B cell (primary cell): Measurements from ENCODE around the gene PRICKLE3. TPM values are rescaled to one million over a fixed set of nuclear protein-coding genes. Genes with fewer than 3 reads are reported as not detected.
A peak's percentile ranks its signal among the peaks of the same experiment; 100 is the strongest.

Experiments used
- ATAC-seq: fragments of 200-7000 bp; cut with Tn5 transposase; one replicate; pipeline ENCODE4 v1.10.0; 2021; ENCODE audit warnings: low read depth, mild to moderate bottlenecking, moderate number of reproducible peaks, moderate library complexity
- CTCF ChIA-PET: fragments of 350-600 bp; sonication (Branson Sonifier 250); formaldehyde crosslinking; loops from one replicate; lab custom pipeline; 2021; ENCODE audit warnings: antibody characterized with exemption, inconsistent platforms; lab: Charles Lee
- POLR2A ChIA-PET: fragments of 350-600 bp; sonication (Branson Sonifier 250); formaldehyde crosslinking; loops from one replicate; lab custom pipeline; 2021; ENCODE audit warnings: antibody characterized with exemption; lab: Charles Lee
- DNase-seq: peaks from one replicate; pipeline ENCODE4 v3.0.0; 2013
- H2AFZ ChIP-seq: 2 replicates; pipeline ENCODE4 v1.6.1; 2012; ENCODE audit warnings: mild to moderate bottlenecking, low read depth, low read length; ENCODE audit not compliant: insufficient read depth, poor library complexity, severe bottlenecking
- H3K27ac ChIP-seq, 2 donors: 1 replicate in 1 of 2; 2 replicates in 1 of 2; pipeline ENCODE4 v1.5.1; 2012 to 2013; ENCODE audit warnings: low read length in 2 of 2, mild to moderate bottlenecking in 2 of 2, moderate library complexity in 1 of 2
- H3K27me3 ChIP-seq, 4 experiments: fragments of 200-600 bp in 1 of 4; sonication (generic) in 1 of 4; replicated peaks in 1 of 4; 1 replicate in 2 of 4; 2 replicates in 2 of 4; pipeline versions ENCODE4 v1.6.1 to v1.7.0; 2013 to 2016; ENCODE audit warnings: low read length in 3 of 4, mild to moderate bottlenecking in 2 of 4, mixed read lengths in 1 of 4, moderate library complexity in 1 of 4; ENCODE audit not compliant: insufficient read depth in 4 of 4, control insufficient read depth in 3 of 4; ENCODE audit errors: control extremely low read depth in 1 of 4
- H3K36me3 ChIP-seq, 2 experiments: replicated peaks in 1 of 2; 1 replicate in 1 of 2; 2 replicates in 1 of 2; pipeline versions ENCODE4 v1.6.1 to v1.7.1; 2013; ENCODE audit warnings: low read length in 1 of 2; ENCODE audit not compliant: insufficient read depth in 2 of 2, control insufficient read depth in 1 of 2; ENCODE audit errors: control extremely low read depth in 1 of 2, extremely low read depth in 1 of 2
- H3K4me1 ChIP-seq, 2 donors: fragments of 200-600 bp in 1 of 2; sonication (generic) in 1 of 2; 1 replicate in 1 of 2; 2 replicates in 1 of 2; pipeline versions ENCODE4 v1.5.1 to v1.6.1; 2013 to 2017; ENCODE audit warnings: low read length in 2 of 2; ENCODE audit not compliant: control insufficient read depth in 2 of 2, insufficient read depth in 2 of 2
- H3K4me2 ChIP-seq: replicated peaks from 2 replicates; pipeline ENCODE3; 2012; ENCODE audit warnings: mild to moderate bottlenecking, low read depth, low read length; ENCODE audit not compliant: poor library complexity, severe bottlenecking
- H3K4me3 ChIP-seq, 5 experiments: fragments of 200-600 bp in 1 of 5; sonication (generic) in 1 of 5; 1 replicate in 3 of 5; 2 replicates in 2 of 5; pipeline versions ENCODE4 v1.5.1 to v1.7.0; 2011 to 2016; ENCODE audit warnings: low read length in 4 of 5, mild to moderate bottlenecking in 4 of 5, low read depth in 2 of 5, control low read depth in 1 of 5, moderate library complexity in 1 of 5; ENCODE audit not compliant: insufficient read depth in 1 of 5; ENCODE audit errors: control extremely low read depth in 1 of 5, extremely low read depth in 1 of 5
- H3K79me2 ChIP-seq: fragments of 200-600 bp; sonication (generic); one replicate; pipeline ENCODE4 v1.6.0; 2016; ENCODE audit warnings: low read length; ENCODE audit not compliant: control insufficient read depth, insufficient read depth
- H3K9ac ChIP-seq: fragments of 200-600 bp; sonication (generic); 2 replicates; pipeline ENCODE4 v1.6.1; 2017; ENCODE audit warnings: mild to moderate bottlenecking, low read length, moderate library complexity
- H3K9me3 ChIP-seq, 3 donors: one replicate each; pipeline versions ENCODE4 v1.6.1 to v1.7.1; 2013; ENCODE audit warnings: low read length in 2 of 3; ENCODE audit not compliant: control insufficient read depth in 2 of 3, insufficient read depth in 1 of 3; ENCODE audit errors: control extremely low read depth in 1 of 3
- H4K20me1 ChIP-seq: 2 replicates; pipeline ENCODE4 v1.6.0; 2012; ENCODE audit warnings: mild to moderate bottlenecking, low read length; ENCODE audit not compliant: insufficient read depth, control insufficient read depth, poor library complexity, severe bottlenecking
- H3K27ac Mint-ChIP-seq: one replicate; pipeline ENCODE4 v1.8.0; 2021; ENCODE audit warnings: mixed read lengths
- H3K27me3 Mint-ChIP-seq: one replicate; pipeline ENCODE4 v1.8.0; 2021; ENCODE audit warnings: mixed read lengths
- H3K4me1 Mint-ChIP-seq: one replicate; pipeline ENCODE4 v1.8.0; 2021; ENCODE audit warnings: mixed read lengths
- H3K4me3 Mint-ChIP-seq: one replicate; pipeline ENCODE4 v1.8.0; 2021; ENCODE audit warnings: mixed read lengths
- H3K9me3 Mint-ChIP-seq: one replicate; pipeline ENCODE4 v1.8.0; 2022; ENCODE audit warnings: mixed read lengths; ENCODE audit not compliant: insufficient read depth
- CTCF ChIP-seq: fragments of 200-600 bp; IDR thresholded peaks from one replicate; pipeline ENCODE4 v1.8.0; 2022; ENCODE audit warnings: antibody characterized with exemption, mild to moderate bottlenecking
- EZH2 ChIP-seq: IDR thresholded peaks from 2 replicates; pipeline ENCODE4 v1.6.1; 2012; ENCODE audit warnings: borderline replicate concordance, low read depth, mild to moderate bottlenecking, moderate library complexity, low read length; ENCODE audit not compliant: insufficient read depth, poor library complexity, severe bottlenecking
- WGBS: methylation state at CpG from one replicate; pipeline ENCODE4 v1.1.5; 2013; ENCODE audit warnings: missing lambda C conversion rate; ENCODE audit not compliant: insufficient coverage; 5-methylcytosine and 5-hydroxymethylcytosine counted together
- intact Hi-C: fragments of 100-400 bp; cut with micrococcal nuclease; formaldehyde crosslinking; loops from one replicate; pipeline ENCODE4 v1.10.0; 2022
- polyA plus RNA-seq: library from polyadenylated mRNA; depleted of rRNA; stranded (reverse); fragments of >200 nt; gene quantifications from 2 replicates; pipeline ENCODE4 v1.2.3, GENCODE V29; 2012
- total RNA-seq, 2 donors: library from RNA; stranded (reverse); fragments of 120-200 nt in 1 of 2; gene quantifications; 1 replicate in 1 of 2; 2 replicates in 1 of 2; pipeline versions ENCODE4 v1.2.3 to v1.2.4, GENCODE V29; 2013 to 2022

PRICKLE3 gene
- total and polyA plus RNA-seq, 2 donors (not counting 1 experiment from before 2014, with no cell fraction given) = 16.2 to 21.0 TPM

DNA sequence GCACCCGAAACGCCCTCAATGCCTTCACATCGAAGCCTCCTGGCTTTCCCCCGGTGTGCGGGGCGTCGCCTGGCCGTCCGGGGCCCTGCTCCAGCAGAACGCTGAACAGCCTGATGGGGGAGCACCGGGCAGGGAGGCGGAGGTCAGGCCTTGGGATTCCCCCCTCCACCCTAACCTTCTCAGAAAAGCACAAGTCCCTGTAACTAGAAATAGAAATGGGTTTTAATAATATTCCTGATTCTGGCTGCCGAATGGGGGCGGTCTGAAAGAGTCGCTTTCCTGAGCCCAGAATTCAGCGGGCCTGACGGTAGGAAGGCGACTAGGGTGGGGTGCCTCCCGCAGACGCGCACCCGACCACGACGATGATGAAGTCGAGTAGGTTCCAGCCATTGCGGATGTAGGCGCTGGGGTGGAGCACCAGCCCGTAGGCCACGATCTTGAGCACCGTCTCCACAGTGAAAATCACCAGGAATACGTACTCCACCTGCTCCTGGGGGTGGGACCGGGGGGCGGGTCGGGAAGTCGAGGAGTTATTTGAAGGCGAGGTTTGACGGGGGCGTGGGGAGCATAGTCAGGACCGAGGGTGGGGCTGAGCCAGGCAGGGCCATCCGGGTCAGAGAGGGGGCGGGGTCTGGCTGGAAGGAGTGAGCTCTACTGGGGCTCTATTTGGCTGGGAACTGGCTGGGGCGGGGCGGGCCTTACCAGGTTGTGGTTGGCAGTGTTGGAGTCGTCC is 44.5 kb upstream of the PRICKLE3 start:
- Mint-ChIP-seq H3K4me3 (peak overlapping the region; percentile 89), H3K27ac (peak overlapping the region; percentile 97), H3K9me3 (no peaks in the 10 kb centered on the region), H3K27me3 (no peaks in the 10 kb centered on the region), H3K4me1 (peaks cover 18% of the 10 kb centered on the region)
- Histone ChIP-seq H3K27ac (peak overlapping the region; percentile 87 to 88), H3K36me3 (no peaks in the 10 kb centered on the region), H3K4me3 (peak overlapping the region in 4 of 5 experiments; percentile 54 to 64 (median 60)), H3K27me3 (no peaks in the 10 kb centered on the region), H3K79me2 (peaks cover 8% of the 10 kb centered on the region), H4K20me1 (no peaks in the 10 kb centered on the region), H3K4me1 (peaks cover 5 to 22% of the 10 kb centered on the region in 2 donors), H2AFZ (peak overlapping the region; percentile 76), H3K9ac (peak overlapping the region; percentile 65), H3K9me3 (no peaks in the 10 kb centered on the region), H3K4me2 (peak overlapping the region; percentile 62)
- ATAC-seq (peak; percentile 75), DNase-seq (peak; percentile 77)
- 5% methylated on average over 10 of the region's 44 CpGs for WGBS
- POLR2A ChIA-PET = interaction anchor here (1.0 to 1.1 kb wide), 2 partner anchors 38 to 40 kb away, joined by 3 read pairs; no protein-coding TSS in a partner anchor
- intact Hi-C loops = loop anchor here (1.0 to 2.0 kb wide), 2 partner anchors 30 to 40 kb away; partner anchors contain the start of gene SYP
- peak; percentile 36 for TF ChIP-seq CTCF
- TF ChIP-seq EZH2 = no peak
- CTCF ChIA-PET = interaction anchor here (1.0 to 1.7 kb wide), 2 partner anchors 39 to 64 kb away, joined by 3 to 7 read pairs; no protein-coding TSS in a partner anchor

GRCh38 chrX:49228185-49228584 is 42.0 kb upstream of the PRICKLE3 start:
- Histone ChIP-seq H2AFZ (no peak overlapping the region), H3K36me3 (no peaks in the 10 kb centered on the region), H4K20me1 (no peaks in the 10 kb centered on the region), H3K27me3 (no peaks in the 10 kb centered on the region), H3K4me1 (peaks cover 5 to 14% of the 10 kb centered on the region in 2 donors), H3K79me2 (no peaks in the 10 kb centered on the region), H3K27ac (no peak overlapping the region), H3K4me2 (no peak overlapping the region), H3K9ac (no peak overlapping the region), H3K4me3 (no peak overlapping the region), H3K9me3 (no peaks in the 10 kb centered on the region)
- intact Hi-C loops = no loop called here
- H3K4me1 Mint-ChIP-seq = peaks cover 14% of the 10 kb centered on the region
- ChIA-PET POLR2A (no interaction called here), CTCF (no interaction called here)
- ATAC-seq (no peak), DNase-seq (no peak)
- WGBS = 97% methylated on average over 14 of the region's 17 CpGs
- no peaks in the 10 kb centered on the region for H3K9me3 Mint-ChIP-seq
- no peak overlapping the region for H3K27ac Mint-ChIP-seq
- no peak for TF ChIP-seq CTCF
- TF ChIP-seq EZH2 = no peak
- H3K27me3 Mint-ChIP-seq = no peaks in the 10 kb centered on the region
- no peak overlapping the region for H3K4me3 Mint-ChIP-seq
